Karpas-422 (cell line): ENCODE results near the gene SDK1. TPM values are rescaled to one million over a fixed set of nuclear protein-coding genes. Genes with fewer than 3 reads are reported as not detected.

Experiments
- DNase-seq: peaks from one replicate; pipeline ENCODE4 v3.0.0-alpha.2; 2015
- H2AFZ ChIP-seq: fragments of 200-600 bp; sonication (generic); 2 replicates; pipeline ENCODE4 v1.6.1; 2014; ENCODE audit warnings: antibody characterized with exemption, low read length, mixed read lengths
- H3K27ac ChIP-seq: fragments of 200-600 bp; sonication (generic); 2 replicates; pipeline ENCODE4 v1.5.1; 2014; ENCODE audit warnings: mild to moderate bottlenecking, low read length, moderate library complexity
- H3K27me3 ChIP-seq: fragments of 200-600 bp; sonication (generic); 2 replicates; pipeline ENCODE4 v1.6.1; 2014; ENCODE audit warnings: low read length, mixed read lengths
- H3K36me3 ChIP-seq: fragments of 200-600 bp; sonication (generic); 2 replicates; pipeline ENCODE4 v1.6.1; 2014; ENCODE audit warnings: low read length, mixed read lengths; ENCODE audit not compliant: insufficient read depth
- H3K4me1 ChIP-seq: fragments of 200-600 bp; sonication (generic); 2 replicates; pipeline ENCODE4 v1.6.1; 2014; ENCODE audit warnings: mild to moderate bottlenecking, low read length, mixed read lengths
- H3K4me2 ChIP-seq: fragments of 200-600 bp; sonication (generic); 2 replicates; pipeline ENCODE4 v1.6.1; 2014; ENCODE audit warnings: low read length, low read depth, mild to moderate bottlenecking; ENCODE audit not compliant: poor library complexity, severe bottlenecking
- H3K4me3 ChIP-seq: fragments of 200-600 bp; sonication (generic); 2 replicates; pipeline ENCODE4 v1.5.1; 2014; ENCODE audit warnings: mild to moderate bottlenecking, antibody characterized with exemption, low read length, mixed read lengths
- H3K79me2 ChIP-seq: fragments of 200-600 bp; sonication (generic); 2 replicates; pipeline ENCODE4 v1.6.1; 2014; ENCODE audit warnings: mild to moderate bottlenecking, low read length, mixed read lengths
- H3K9ac ChIP-seq: fragments of 200-600 bp; sonication (generic); 2 replicates; pipeline ENCODE4 v1.6.0; 2014; ENCODE audit warnings: low read length
- H3K9me2 ChIP-seq: fragments of 200-600 bp; sonication (generic), shearing (Covaris generic); replicated peaks from 2 replicates; pipeline ENCODE4 v1.6.0; 2014; ENCODE audit warnings: mild to moderate bottlenecking, low read length, moderate library complexity; ENCODE audit not compliant: insufficient read depth
- H3K9me3 ChIP-seq: fragments of 300-700, 200-600 bp; sonication (generic); 2 replicates; pipeline ENCODE4 v1.6.1; 2014; ENCODE audit warnings: low read length, mixed read lengths
- H4K20me1 ChIP-seq: fragments of 200-600 bp; sonication (generic); 2 replicates; pipeline ENCODE4 v1.6.1; 2014; ENCODE audit warnings: mild to moderate bottlenecking, antibody characterized with exemption, low read length, low read depth; ENCODE audit not compliant: insufficient read depth
- total RNA-seq: library from RNA; depleted of rRNA; stranded (reverse); fragments of >200 nt; shearing (Covaris generic); gene quantifications from 2 replicates; pipeline ENCODE4 v1.2.3, GENCODE V29; 2014; ENCODE audit warnings: low replicate concordance

SDK1 gene
- total RNA-seq, 1 experiment from 2014 or later, result not detected

GRCh38 chr7:3497796-3498195 is 196.7 kb downstream of the SDK1 start:
- Histone ChIP-seq H4K20me1 (no peaks in the 10 kb centered on the region), H3K27ac (no peak overlapping the region), H3K4me1 (no peaks in the 10 kb centered on the region)

GRCh38 chr7:3501671-3502070 is 200.6 kb downstream of the SDK1 start:
- Histone ChIP-seq H3K9me2 (no peaks in the 10 kb centered on the region), H3K79me2 (no peaks in the 10 kb centered on the region), H3K36me3 (no peaks in the 10 kb centered on the region), H3K4me2 (no peak overlapping the region), H3K27me3 (no peaks in the 10 kb centered on the region), H3K4me1 (no peaks in the 10 kb centered on the region), H3K9ac (no peak overlapping the region), H3K4me3 (no peak overlapping the region), H2AFZ (no peak overlapping the region), H3K27ac (no peak overlapping the region), H4K20me1 (no peaks in the 10 kb centered on the region), H3K9me3 (no peaks in the 10 kb centered on the region; the same call in 1 of the 2 replicates)
- no peak for DNase-seq

More at GRCh38 chr7:3497796-3498195, 196.7 kb downstream of the SDK1 start:
- H3K27me3 ChIP-seq, result no peaks in the 10 kb centered on the region
- no peaks in the 10 kb centered on the region for H3K9me2 ChIP-seq
- H3K79me2 ChIP-seq, result no peaks in the 10 kb centered on the region
- no peak overlapping the region for H3K4me2 ChIP-seq
- no peak overlapping the region for H2AFZ ChIP-seq
- no peak for DNase-seq
- H3K36me3 ChIP-seq, result no peaks in the 10 kb centered on the region
- no peaks in the 10 kb centered on the region; the same call in 1 of the 2 replicates for H3K9me3 ChIP-seq
- H3K4me3 ChIP-seq, result no peak overlapping the region
- H3K9ac ChIP-seq, result no peak overlapping the region

GRCh38 chr7:3504384-3504783 is 203.3 kb downstream of the SDK1 start:
- Histone ChIP-seq H3K4me2 (no peak overlapping the region), H3K9me2 (no peaks in the 10 kb centered on the region), H2AFZ (no peak overlapping the region), H3K79me2 (no peaks in the 10 kb centered on the region), H3K9me3 (no peaks in the 10 kb centered on the region; the same call in 1 of the 2 replicates), H3K4me3 (no peak overlapping the region), H3K9ac (no peak overlapping the region), H3K4me1 (no peaks in the 10 kb centered on the region), H3K27me3 (no peaks in the 10 kb centered on the region), H3K36me3 (no peaks in the 10 kb centered on the region), H4K20me1 (no peaks in the 10 kb centered on the region), H3K27ac (no peak overlapping the region)
- DNase-seq, result no peak

- H3K9me2 ChIP-seq, result no peaks in the 10 kb centered on the region
- no peak overlapping the region for H3K4me2 ChIP-seq
- no peak overlapping the region for H2AFZ ChIP-seq
- peak; percentile 47 for DNase-seq
- no peak overlapping the region for H3K27ac ChIP-seq
- no peaks in the 10 kb centered on the region for H3K79me2 ChIP-seq
- no peak overlapping the region for H3K9ac ChIP-seq
- no peaks in the 10 kb centered on the region for H4K20me1 ChIP-seq
- H3K9me3 ChIP-seq, result no peaks in the 10 kb centered on the region
- H3K36me3 ChIP-seq, result no peaks in the 10 kb centered on the region
- H3K4me3 ChIP-seq, result no peak overlapping the region
- H3K27me3 ChIP-seq, result no peaks in the 10 kb centered on the region
- H3K4me1 ChIP-seq, result no peaks in the 10 kb centered on the region
Measured at GRCh38 chr7:3510101-3511020, 209.3 kb downstream of the SDK1 start.

DNA sequence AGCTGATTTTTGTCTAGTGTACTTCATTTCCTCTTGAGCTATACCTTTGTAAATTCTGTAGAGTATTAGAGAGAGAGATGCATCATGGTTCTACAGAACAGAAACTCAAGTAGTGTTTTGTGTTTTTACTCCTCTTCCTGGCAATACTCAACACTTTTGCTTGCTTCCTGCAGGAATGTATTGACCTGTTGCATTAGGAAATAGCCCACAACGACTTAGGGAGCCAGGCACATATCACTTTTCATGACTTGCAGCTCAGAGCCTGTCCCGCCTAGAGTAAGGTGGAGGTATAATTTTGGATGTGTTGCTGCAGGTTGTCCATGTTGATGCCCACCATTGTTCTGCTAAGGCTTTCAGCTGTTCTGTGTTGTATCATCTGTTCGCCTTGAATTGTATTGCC is 216.3 kb downstream of the SDK1 start:
- Histone ChIP-seq H4K20me1 (no peaks in the 10 kb centered on the region), H2AFZ (no peak overlapping the region), H3K4me1 (no peaks in the 10 kb centered on the region), H3K4me3 (no peak overlapping the region), H3K9me3 (no peaks in the 10 kb centered on the region), H3K27ac (no peak overlapping the region), H3K9ac (no peak overlapping the region), H3K27me3 (no peaks in the 10 kb centered on the region), H3K36me3 (no peaks in the 10 kb centered on the region), H3K79me2 (no peaks in the 10 kb centered on the region), H3K9me2 (no peaks in the 10 kb centered on the region), H3K4me2 (no peak overlapping the region)
- DNase-seq, result no peak

DNA sequence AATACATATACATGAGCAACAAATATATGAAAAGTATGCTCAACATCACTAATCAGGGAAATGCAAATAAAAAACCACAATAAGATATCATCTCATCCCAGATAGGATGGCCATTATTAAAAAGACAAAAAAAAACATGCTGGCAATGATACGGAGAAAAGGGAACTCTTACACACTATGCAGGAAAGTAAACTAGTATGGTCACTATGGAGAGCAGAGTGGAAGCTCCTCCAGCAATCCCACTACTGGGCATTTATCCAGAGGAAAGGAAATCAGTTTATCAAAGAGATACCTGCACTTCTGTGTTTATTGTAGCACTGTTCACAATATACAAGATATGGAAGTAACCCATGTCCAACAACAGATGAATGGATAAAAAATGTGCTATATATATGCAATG is 217.5 kb downstream of the SDK1 start:
- Histone ChIP-seq H3K4me1 (no peaks in the 10 kb centered on the region), H3K9me3 (no peaks in the 10 kb centered on the region), H3K9ac (no peak overlapping the region), H3K27ac (no peak overlapping the region), H3K9me2 (no peaks in the 10 kb centered on the region), H3K27me3 (no peaks in the 10 kb centered on the region), H3K4me3 (no peak overlapping the region), H4K20me1 (no peaks in the 10 kb centered on the region), H2AFZ (no peak overlapping the region), H3K79me2 (no peaks in the 10 kb centered on the region), H3K4me2 (no peak overlapping the region), H3K36me3 (no peaks in the 10 kb centered on the region)
- DNase-seq, result no peak

DNA sequence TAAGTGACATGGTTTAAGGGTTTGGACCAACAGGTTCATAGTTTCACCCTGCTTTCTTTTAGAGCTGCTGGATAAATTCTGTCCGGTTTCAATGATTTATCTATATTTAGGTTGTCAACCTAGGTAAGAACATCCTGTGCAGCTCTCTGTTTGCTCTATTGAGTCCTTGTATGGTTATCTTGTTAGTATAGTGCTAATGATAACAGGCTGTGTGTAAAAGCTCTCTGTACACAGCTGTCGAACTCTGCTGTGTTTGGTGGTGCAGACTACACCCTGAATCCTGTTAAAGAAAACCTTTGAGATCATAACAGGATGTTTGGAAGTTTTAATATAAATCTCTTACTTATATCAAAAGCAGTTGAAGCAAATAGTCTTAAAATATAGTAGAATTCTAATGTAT is 219.2 kb downstream of the SDK1 start:
- Histone ChIP-seq H3K27ac (no peak overlapping the region), H3K79me2 (no peaks in the 10 kb centered on the region), H3K9me3 (no peaks in the 10 kb centered on the region), H4K20me1 (no peaks in the 10 kb centered on the region), H3K4me2 (no peak overlapping the region), H3K4me3 (no peak overlapping the region), H3K9ac (no peak overlapping the region), H3K9me2 (no peaks in the 10 kb centered on the region), H2AFZ (no peak overlapping the region), H3K36me3 (no peaks in the 10 kb centered on the region), H3K27me3 (no peaks in the 10 kb centered on the region), H3K4me1 (no peaks in the 10 kb centered on the region)
- DNase-seq, result no peak

GRCh38 chr7:3527496-3528124 is 226.6 kb downstream of the SDK1 start:
- no peak overlapping the region for H2AFZ ChIP-seq

More at GRCh38 chr7:3527496-3528124, 226.6 kb downstream of the SDK1 start:
- Histone ChIP-seq H4K20me1 (no peaks in the 10 kb centered on the region), H3K4me2 (no peak overlapping the region), H3K9me2 (no peaks in the 10 kb centered on the region), H3K9me3 (no peaks in the 10 kb centered on the region), H3K79me2 (no peaks in the 10 kb centered on the region), H3K36me3 (no peaks in the 10 kb centered on the region), H3K9ac (no peak overlapping the region), H3K4me1 (no peaks in the 10 kb centered on the region), H3K4me3 (no peak overlapping the region), H3K27me3 (no peaks in the 10 kb centered on the region), H3K27ac (no peak overlapping the region)
- no peak for DNase-seq
